Peyer's patch (tissue), 4 donors: ENCODE data around the gene THAP9. TPM values are rescaled to one million over a fixed set of nuclear protein-coding genes. Genes with fewer than 3 reads are reported as not detected.

Source experiments
- DNase-seq, 3 donors: peaks; one replicate each; pipeline ENCODE4 v3.0.0-alpha.2; 2017 to 2019
- H3K27ac ChIP-seq, 4 donors: fragments of 200-600 bp; sonication (generic); one replicate each; pipeline ENCODE4 v1.5.1; 2016 to 2019
- H3K27me3 ChIP-seq, 2 donors: fragments of 200-600 bp; sonication (generic); one replicate each; pipeline ENCODE4 v1.5.1; 2019
- H3K36me3 ChIP-seq, 3 donors: fragments of 200-600 bp; sonication (generic); one replicate each; pipeline ENCODE4 v1.5.1; 2016 to 2019
- H3K4me1 ChIP-seq, 4 donors: fragments of 200-600 bp; sonication (generic); one replicate each; pipeline ENCODE4 v1.5.1; 2016 to 2019
- H3K4me3 ChIP-seq, 4 donors: fragments of 200-600 bp; sonication (generic); 1 replicate in 3 of 4; 2 replicates in 1 of 4; pipeline ENCODE4 v1.5.1; 2016 to 2019; ENCODE audit warnings: mild to moderate bottlenecking in 1 of 4
- H3K9me3 ChIP-seq, 4 donors: fragments of 200-600 bp; sonication (generic); one replicate each; pipeline ENCODE4 v1.5.1; 2016 to 2019; ENCODE audit warnings: mild to moderate bottlenecking in 1 of 4
- CTCF ChIP-seq, 6 experiments: fragments of 450-650 bp in 4 of 6; fragments of 200-600 bp in 2 of 6; sonication (generic) in 1 of 6; IDR thresholded peaks; one replicate each; pipeline ENCODE4 v1.5.1; 2017 to 2019; ENCODE audit warnings: antibody characterized with exemption in 6 of 6, mild to moderate bottlenecking in 3 of 6, moderate library complexity in 1 of 6
- POLR2A ChIP-seq, 2 donors: fragments of 450-650 bp; IDR thresholded peaks; one replicate each; pipeline ENCODE4 v1.5.1; 2017; ENCODE audit warnings: antibody characterized with exemption in 2 of 2, mild to moderate bottlenecking in 2 of 2, moderate library complexity in 2 of 2
- total RNA-seq, 4 donors: library from RNA; depleted of rRNA; stranded (reverse); fragments of >200 nt; gene quantifications; one replicate each; pipeline ENCODE4 v1.1.0, GENCODE V29; 2016

THAP9 gene
- total RNA-seq, 4 donors from 2014 or later: 1.7 to 6.7 (median 2.9) TPM

- Histone ChIP-seq H3K27me3 (no peaks in the 10 kb centered on the region), H3K9me3 (no peaks in the 10 kb centered on the region), H3K4me3 (no peak overlapping the region), H3K27ac (no peak overlapping the region), H3K36me3 (no peaks in the 10 kb centered on the region), H3K4me1 (no peaks in the 10 kb centered on the region)
- TF ChIP-seq CTCF (IDR thresholded peaks at IDR 0.05) (no peak), POLR2A (IDR thresholded peaks at IDR 0.05) (no peak)
- no peak for DNase-seq
Measured at GRCh38 chr4:82951196-82951595, 50.7 kb downstream of the THAP9 start.

GRCh38 chr4:82954212-82954611 lies 53.7 kb downstream of the THAP9 start:
- no peaks in the 10 kb centered on the region for H3K9me3 ChIP-seq
- no peaks in the 10 kb centered on the region for H3K27me3 ChIP-seq
- no peak overlapping the region for H3K4me3 ChIP-seq
- no peaks in the 10 kb centered on the region for H3K4me1 ChIP-seq
- TF ChIP-seq POLR2A (IDR thresholded peaks at IDR 0.05) (no peak), CTCF (IDR thresholded peaks at IDR 0.05) (no peak)
- DNase-seq: no peak
- no peaks in the 10 kb centered on the region for H3K36me3 ChIP-seq
- no peak overlapping the region for H3K27ac ChIP-seq

DNA sequence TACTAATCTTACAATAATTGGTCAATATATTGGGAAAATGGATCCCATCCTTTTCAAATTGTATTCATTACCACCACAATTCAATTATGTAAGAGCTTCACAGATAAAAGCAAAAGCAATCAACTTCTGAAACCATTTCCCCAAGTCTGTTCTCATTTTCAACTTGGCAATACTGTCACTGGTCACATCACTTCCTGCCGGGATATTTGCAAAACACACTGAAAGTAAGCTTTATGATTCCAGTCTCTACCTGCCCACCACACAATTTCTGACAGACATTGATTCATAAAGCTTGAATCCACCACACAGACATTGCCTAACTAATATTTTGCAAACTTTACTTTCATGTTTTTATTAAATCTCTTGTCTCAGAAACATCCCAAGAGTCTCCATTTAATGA lies 56.5 kb downstream of the THAP9 start:
- Histone ChIP-seq H3K4me1 (no peaks in the 10 kb centered on the region), H3K36me3 (peaks cover 0 to 7% (median 0%) of the 10 kb centered on the region in 3 donors), H3K27me3 (no peaks in the 10 kb centered on the region), H3K4me3 (no peak overlapping the region), H3K27ac (no peak overlapping the region), H3K9me3 (no peaks in the 10 kb centered on the region)
- DNase-seq: no peak
- no peak for TF ChIP-seq POLR2A (IDR thresholded peaks at IDR 0.05)
- no peak for TF ChIP-seq CTCF (IDR thresholded peaks at IDR 0.05)

- H3K4me3 ChIP-seq: no peak overlapping the region
- H3K4me1 ChIP-seq: no peaks in the 10 kb centered on the region
- no peak for DNase-seq
- no peaks in the 10 kb centered on the region for H3K27me3 ChIP-seq
- no peak overlapping the region for H3K27ac ChIP-seq
- H3K36me3 ChIP-seq: peaks cover 0 to 4% (median 0%) of the 10 kb centered on the region in 3 donors
- no peaks in the 10 kb centered on the region for H3K9me3 ChIP-seq
- TF ChIP-seq CTCF (IDR thresholded peaks at IDR 0.05): no peak
- TF ChIP-seq POLR2A (IDR thresholded peaks at IDR 0.05): no peak
Measured at GRCh38 chr4:82965763-82966162, 65.2 kb downstream of the THAP9 start.

DNA sequence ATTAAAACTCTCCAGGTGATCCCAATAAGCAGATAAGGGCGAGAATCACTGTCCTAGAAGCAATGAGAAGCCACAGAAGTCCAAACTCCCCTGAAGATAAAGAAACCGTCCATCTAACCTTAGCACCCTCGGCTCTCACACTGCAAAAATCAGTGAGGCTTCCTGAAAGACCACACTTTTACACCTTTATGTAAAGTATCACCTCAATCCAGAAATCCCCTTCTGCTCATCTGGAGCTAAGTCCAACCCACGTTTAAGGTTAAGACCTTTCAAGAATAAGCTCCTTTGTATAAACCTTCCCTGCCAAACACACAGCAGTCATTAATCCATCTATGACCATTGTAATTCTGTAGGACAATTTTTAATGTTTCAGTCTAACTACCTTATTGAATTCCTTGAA lies 68.4 kb downstream of the THAP9 start:
- Histone ChIP-seq H3K4me1 (no peaks in the 10 kb centered on the region), H3K27me3 (no peaks in the 10 kb centered on the region), H3K9me3 (no peaks in the 10 kb centered on the region), H3K36me3 (peaks cover 0 to 3% (median 0%) of the 10 kb centered on the region in 3 donors), H3K4me3 (no peak overlapping the region), H3K27ac (no peak overlapping the region)
- TF ChIP-seq POLR2A (IDR thresholded peaks at IDR 0.05): no peak
- TF ChIP-seq CTCF (IDR thresholded peaks at IDR 0.05): no peak
- no peak for DNase-seq

- Histone ChIP-seq H3K27me3 (no peaks in the 10 kb centered on the region), H3K27ac (no peak overlapping the region), H3K9me3 (no peaks in the 10 kb centered on the region), H3K4me3 (no peak overlapping the region), H3K4me1 (no peaks in the 10 kb centered on the region), H3K36me3 (no peaks in the 10 kb centered on the region)
- no peak for DNase-seq
- no peak for TF ChIP-seq POLR2A (IDR thresholded peaks at IDR 0.05)
- no peak for TF ChIP-seq CTCF (IDR thresholded peaks at IDR 0.05)
Measured at GRCh38 chr4:82969414-82969813, 68.9 kb downstream of the THAP9 start.
